Measurements from ENCODE around the gene EHD1.

DNA sequence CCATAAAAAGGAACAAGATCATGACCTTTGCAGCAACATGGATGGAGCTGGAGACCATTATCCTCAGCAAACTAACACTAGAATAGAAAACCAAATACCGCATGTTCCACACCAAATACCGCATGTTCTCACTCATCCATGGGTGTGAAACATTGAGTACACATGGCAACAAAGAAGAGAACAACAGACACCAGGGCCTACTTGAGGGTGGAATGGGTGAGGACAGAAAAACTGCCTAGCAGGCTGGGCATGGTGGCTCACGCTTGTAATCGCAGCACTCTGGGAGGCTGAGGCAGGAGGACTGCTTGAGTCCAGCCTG, 12.3 kb downstream of the EHD1 start:
- no peak for TF ChIP-seq POLR2AphosphoS5 (IDR thresholded peaks at IDR 0.05)
- TF ChIP-seq, protein P1, sequence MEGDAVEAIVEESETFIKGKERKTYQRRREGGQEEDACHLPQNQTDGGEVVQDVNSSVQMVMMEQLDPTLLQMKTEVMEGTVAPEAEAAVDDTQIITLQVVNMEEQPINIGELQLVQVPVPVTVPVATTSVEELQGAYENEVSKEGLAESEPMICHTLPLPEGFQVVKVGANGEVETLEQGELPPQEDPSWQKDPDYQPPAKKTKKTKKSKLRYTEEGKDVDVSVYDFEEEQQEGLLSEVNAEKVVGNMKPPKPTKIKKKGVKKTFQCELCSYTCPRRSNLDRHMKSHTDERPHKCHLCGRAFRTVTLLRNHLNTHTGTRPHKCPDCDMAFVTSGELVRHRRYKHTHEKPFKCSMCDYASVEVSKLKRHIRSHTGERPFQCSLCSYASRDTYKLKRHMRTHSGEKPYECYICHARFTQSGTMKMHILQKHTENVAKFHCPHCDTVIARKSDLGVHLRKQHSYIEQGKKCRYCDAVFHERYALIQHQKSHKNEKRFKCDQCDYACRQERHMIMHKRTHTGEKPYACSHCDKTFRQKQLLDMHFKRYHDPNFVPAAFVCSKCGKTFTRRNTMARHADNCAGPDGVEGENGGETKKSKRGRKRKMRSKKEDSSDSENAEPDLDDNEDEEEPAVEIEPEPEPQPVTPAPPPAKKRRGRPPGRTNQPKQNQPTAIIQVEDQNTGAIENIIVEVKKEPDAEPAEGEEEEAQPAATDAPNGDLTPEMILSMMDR (IDR thresholded peaks at IDR 0.05) = no peak
- TF ChIP-seq POLR2A (IDR thresholded peaks at IDR 0.05) = no peak
- no peak for TF ChIP-seq EP300 (IDR thresholded peaks at IDR 0.05)
